ENCODE measurements around the gene TXNDC8. TPM values are rescaled to one million over a fixed set of nuclear protein-coding genes. Genes with fewer than 3 reads are reported as not detected.
"Not testable (repeated sequence)": the region's sequence is repeated elsewhere in the genome, so short reads cannot be mapped to it uniquely, and the experiment has no call there.

TXNDC8 gene
- polyA plus RNA-seq, 1 donor from 2014 or later: not detected

DNA sequence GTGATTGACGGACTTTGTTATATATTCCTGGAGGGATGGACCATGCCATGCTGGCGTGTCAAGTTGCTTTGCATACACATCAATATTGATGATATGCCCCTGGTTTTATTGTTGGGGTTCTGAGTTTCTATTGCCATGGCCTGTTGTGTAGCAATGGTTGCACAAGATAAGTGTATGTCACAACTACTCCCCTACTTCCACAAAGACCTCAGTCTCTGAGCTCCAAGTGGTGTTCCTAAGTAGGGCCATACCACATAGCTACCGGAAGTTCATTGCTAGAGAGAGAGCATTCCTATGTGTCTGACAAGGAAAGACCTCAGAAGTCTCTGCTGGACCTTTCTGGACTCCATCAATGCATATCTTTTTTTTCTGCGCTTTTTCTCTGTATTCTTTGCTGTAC, 19.8 kb downstream of the TXNDC8 start:
- no peaks in the 10 kb centered on the region for H3K27me3 ChIP-seq (ENCODE audit: insufficient read depth, low read depth, low read length)
- no peak overlapping the region for H3K9ac ChIP-seq (ENCODE audit: low read length)
- no peak overlapping the region for H3K4me2 ChIP-seq (ENCODE audit: low read length)
- H3K9me2 ChIP-seq (ENCODE audit: insufficient read depth, low read length): no peaks in the 10 kb centered on the region
- H3K4me3 ChIP-seq (ENCODE audit: low read length): no peak overlapping the region
- H2AFZ ChIP-seq (ENCODE audit: low read depth, low read length): no peak overlapping the region
- TF ChIP-seq MXI1 (conservative IDR thresholded peaks at IDR 0.05; ENCODE audit: poor library complexity, severe bottlenecking) (no peak), POLR2AphosphoS5 (IDR thresholded peaks at IDR 0.05) (no peak), SMC3 (conservative IDR thresholded peaks at IDR 0.05; ENCODE audit: poor library complexity) (no peak), EZH2 (IDR thresholded peaks at IDR 0.05; ENCODE audit: borderline replicate concordance, insufficient read depth, low read length, poor library complexity, severe bottlenecking) (no peak), EP300 (conservative IDR thresholded peaks at IDR 0.05; ENCODE audit: poor library complexity, severe bottlenecking) (no peak), RAD21 (conservative IDR thresholded peaks at IDR 0.05) (no peak), TAF1 (IDR thresholded peaks at IDR 0.05; ENCODE audit: low read depth) (no peak)
- TF ChIP-seq, protein P1, sequence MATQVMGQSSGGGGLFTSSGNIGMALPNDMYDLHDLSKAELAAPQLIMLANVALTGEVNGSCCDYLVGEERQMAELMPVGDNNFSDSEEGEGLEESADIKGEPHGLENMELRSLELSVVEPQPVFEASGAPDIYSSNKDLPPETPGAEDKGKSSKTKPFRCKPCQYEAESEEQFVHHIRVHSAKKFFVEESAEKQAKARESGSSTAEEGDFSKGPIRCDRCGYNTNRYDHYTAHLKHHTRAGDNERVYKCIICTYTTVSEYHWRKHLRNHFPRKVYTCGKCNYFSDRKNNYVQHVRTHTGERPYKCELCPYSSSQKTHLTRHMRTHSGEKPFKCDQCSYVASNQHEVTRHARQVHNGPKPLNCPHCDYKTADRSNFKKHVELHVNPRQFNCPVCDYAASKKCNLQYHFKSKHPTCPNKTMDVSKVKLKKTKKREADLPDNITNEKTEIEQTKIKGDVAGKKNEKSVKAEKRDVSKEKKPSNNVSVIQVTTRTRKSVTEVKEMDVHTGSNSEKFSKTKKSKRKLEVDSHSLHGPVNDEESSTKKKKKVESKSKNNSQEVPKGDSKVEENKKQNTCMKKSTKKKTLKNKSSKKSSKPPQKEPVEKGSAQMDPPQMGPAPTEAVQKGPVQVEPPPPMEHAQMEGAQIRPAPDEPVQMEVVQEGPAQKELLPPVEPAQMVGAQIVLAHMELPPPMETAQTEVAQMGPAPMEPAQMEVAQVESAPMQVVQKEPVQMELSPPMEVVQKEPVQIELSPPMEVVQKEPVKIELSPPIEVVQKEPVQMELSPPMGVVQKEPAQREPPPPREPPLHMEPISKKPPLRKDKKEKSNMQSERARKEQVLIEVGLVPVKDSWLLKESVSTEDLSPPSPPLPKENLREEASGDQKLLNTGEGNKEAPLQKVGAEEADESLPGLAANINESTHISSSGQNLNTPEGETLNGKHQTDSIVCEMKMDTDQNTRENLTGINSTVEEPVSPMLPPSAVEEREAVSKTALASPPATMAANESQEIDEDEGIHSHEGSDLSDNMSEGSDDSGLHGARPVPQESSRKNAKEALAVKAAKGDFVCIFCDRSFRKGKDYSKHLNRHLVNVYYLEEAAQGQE (IDR thresholded peaks at IDR 0.05; ENCODE audit: borderline replicate concordance): no peak
- TF ChIP-seq, protein P2, sequence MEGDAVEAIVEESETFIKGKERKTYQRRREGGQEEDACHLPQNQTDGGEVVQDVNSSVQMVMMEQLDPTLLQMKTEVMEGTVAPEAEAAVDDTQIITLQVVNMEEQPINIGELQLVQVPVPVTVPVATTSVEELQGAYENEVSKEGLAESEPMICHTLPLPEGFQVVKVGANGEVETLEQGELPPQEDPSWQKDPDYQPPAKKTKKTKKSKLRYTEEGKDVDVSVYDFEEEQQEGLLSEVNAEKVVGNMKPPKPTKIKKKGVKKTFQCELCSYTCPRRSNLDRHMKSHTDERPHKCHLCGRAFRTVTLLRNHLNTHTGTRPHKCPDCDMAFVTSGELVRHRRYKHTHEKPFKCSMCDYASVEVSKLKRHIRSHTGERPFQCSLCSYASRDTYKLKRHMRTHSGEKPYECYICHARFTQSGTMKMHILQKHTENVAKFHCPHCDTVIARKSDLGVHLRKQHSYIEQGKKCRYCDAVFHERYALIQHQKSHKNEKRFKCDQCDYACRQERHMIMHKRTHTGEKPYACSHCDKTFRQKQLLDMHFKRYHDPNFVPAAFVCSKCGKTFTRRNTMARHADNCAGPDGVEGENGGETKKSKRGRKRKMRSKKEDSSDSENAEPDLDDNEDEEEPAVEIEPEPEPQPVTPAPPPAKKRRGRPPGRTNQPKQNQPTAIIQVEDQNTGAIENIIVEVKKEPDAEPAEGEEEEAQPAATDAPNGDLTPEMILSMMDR (IDR thresholded peaks at IDR 0.05; ENCODE audit: poor library complexity, severe bottlenecking): no peak
- H4K20me1 ChIP-seq (ENCODE audit: insufficient read depth): no peaks in the 10 kb centered on the region
- no peaks in the 10 kb centered on the region for H3K9me3 ChIP-seq (ENCODE audit: low read length)
- no peaks in the 10 kb centered on the region for H3F3A ChIP-seq (ENCODE audit: insufficient read depth, low read length, poor library complexity, severe bottlenecking)
- H3K36me3 ChIP-seq (ENCODE audit: insufficient read depth, low read length): no peaks in the 10 kb centered on the region
- no peak overlapping the region for H3K27ac ChIP-seq (ENCODE audit: low read length)
- no peaks in the 10 kb centered on the region for H3K79me2 ChIP-seq (replicated peaks; ENCODE audit: insufficient read depth, low read length)

DNA sequence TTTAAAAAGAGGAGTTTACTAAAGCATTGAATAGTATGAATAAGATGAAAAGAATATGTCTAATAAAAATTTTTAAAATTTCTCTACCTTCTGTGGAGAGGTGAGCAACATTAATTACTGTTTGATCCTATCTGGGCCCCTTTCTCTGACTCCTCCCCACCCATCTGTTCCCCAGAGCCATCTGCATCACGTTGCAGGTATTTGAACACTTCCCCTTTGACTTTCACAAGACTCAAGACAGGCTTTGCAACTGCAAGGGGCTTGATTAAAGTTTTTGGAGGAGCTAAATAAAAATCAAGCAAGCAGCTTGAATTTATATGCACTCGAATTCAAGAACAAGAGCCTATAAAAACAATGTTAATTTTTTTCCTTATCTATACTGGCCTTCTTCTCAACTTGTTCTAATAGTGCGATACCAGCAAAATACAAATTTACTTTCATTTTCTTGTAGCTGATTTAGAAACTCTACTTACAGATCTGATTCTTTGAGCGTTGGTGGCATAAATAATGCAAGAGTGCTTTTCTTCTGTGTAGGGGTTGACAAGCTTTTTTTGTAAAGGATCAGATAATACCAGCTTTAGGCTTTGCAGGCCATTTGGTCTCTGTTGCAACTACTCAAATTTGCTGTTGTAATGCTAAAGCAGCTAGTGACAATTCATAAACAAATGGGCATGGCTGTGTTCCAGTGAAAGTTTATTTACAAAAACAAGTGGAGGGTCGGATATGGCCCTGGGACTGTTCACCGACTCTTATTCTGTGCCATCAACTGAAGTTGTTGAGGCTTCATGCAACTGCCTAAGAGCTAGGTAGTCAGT, 21.2 kb downstream of the TXNDC8 start:
- H3K9me2 ChIP-seq (ENCODE audit: insufficient read depth, low read length): no peaks in the 10 kb centered on the region
- H3K4me2 ChIP-seq (ENCODE audit: low read length): no peak overlapping the region
- no peaks in the 10 kb centered on the region for H3K27me3 ChIP-seq (ENCODE audit: insufficient read depth, low read depth, low read length)
- TF ChIP-seq POLR2AphosphoS5 (IDR thresholded peaks at IDR 0.05): no peak
- no peak for TF ChIP-seq RAD21 (conservative IDR thresholded peaks at IDR 0.05)
- TF ChIP-seq, protein P1 (IDR thresholded peaks at IDR 0.05; ENCODE audit: borderline replicate concordance): no peak
- TF ChIP-seq EZH2 (IDR thresholded peaks at IDR 0.05; ENCODE audit: borderline replicate concordance, insufficient read depth, low read length, poor library complexity, severe bottlenecking): no peak
- TF ChIP-seq MXI1 (conservative IDR thresholded peaks at IDR 0.05; ENCODE audit: poor library complexity, severe bottlenecking): no peak
- TF ChIP-seq EP300 (conservative IDR thresholded peaks at IDR 0.05; ENCODE audit: poor library complexity, severe bottlenecking): no peak
- TF ChIP-seq, protein P2 (IDR thresholded peaks at IDR 0.05; ENCODE audit: poor library complexity, severe bottlenecking): no peak
- no peak for TF ChIP-seq TAF1 (IDR thresholded peaks at IDR 0.05; ENCODE audit: low read depth)
- no peak for TF ChIP-seq SMC3 (conservative IDR thresholded peaks at IDR 0.05; ENCODE audit: poor library complexity)
- no peak overlapping the region for H3K4me3 ChIP-seq (ENCODE audit: low read length)
- no peaks in the 10 kb centered on the region for H4K20me1 ChIP-seq (ENCODE audit: insufficient read depth)
- no peaks in the 10 kb centered on the region for H3F3A ChIP-seq (ENCODE audit: insufficient read depth, low read length, poor library complexity, severe bottlenecking)
- H3K27ac ChIP-seq (ENCODE audit: low read length): no peak overlapping the region
- no peaks in the 10 kb centered on the region for H3K9me3 ChIP-seq (ENCODE audit: low read length)
- H3K79me2 ChIP-seq (replicated peaks; ENCODE audit: insufficient read depth, low read length): no peaks in the 10 kb centered on the region
- no peaks in the 10 kb centered on the region for H3K36me3 ChIP-seq (ENCODE audit: insufficient read depth, low read length)
- H2AFZ ChIP-seq (ENCODE audit: low read depth, low read length): no peak overlapping the region
- no peak overlapping the region for H3K9ac ChIP-seq (ENCODE audit: low read length)

DNA sequence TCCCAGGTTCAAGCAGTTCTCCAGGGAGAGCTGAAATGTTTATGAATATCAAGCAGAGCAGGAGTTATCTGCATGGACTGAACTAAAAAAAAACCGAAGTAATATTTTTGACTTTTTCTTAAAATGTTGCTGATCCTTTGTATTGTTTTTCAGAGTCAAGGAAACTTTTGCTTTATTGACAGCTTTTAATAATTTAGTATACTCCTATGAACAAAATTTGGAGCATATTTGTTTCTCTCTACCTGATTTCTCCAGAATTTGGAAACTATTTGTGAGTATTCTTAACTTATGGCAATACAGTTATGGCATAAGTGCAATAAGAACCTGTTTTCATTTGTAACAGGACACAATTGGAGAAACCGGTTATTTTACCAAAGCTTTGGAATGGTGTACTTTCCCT, 25.7 kb downstream of the TXNDC8 start:
- H3K9ac ChIP-seq (ENCODE audit: low read length); H3K4me2 ChIP-seq (ENCODE audit: low read length); H3K79me2 ChIP-seq (replicated peaks; ENCODE audit: insufficient read depth, low read length); H3F3A ChIP-seq (ENCODE audit: insufficient read depth, low read length, poor library complexity, severe bottlenecking); H3K36me3 ChIP-seq (ENCODE audit: insufficient read depth, low read length); H3K4me3 ChIP-seq (ENCODE audit: low read length); H3K9me3 ChIP-seq (ENCODE audit: low read length); H4K20me1 ChIP-seq (ENCODE audit: insufficient read depth); H3K27ac ChIP-seq (ENCODE audit: low read length); H2AFZ ChIP-seq (ENCODE audit: low read depth, low read length); H3K27me3 ChIP-seq (ENCODE audit: insufficient read depth, low read depth, low read length); H3K9me2 ChIP-seq (ENCODE audit: insufficient read depth, low read length): not testable (repeated sequence)

Measured in neural cell (in vitro differentiated cells).